ENCODE measurements around the gene CPTP. TPM values are rescaled to one million over a fixed set of nuclear protein-coding genes. Genes with fewer than 3 reads are reported as not detected.

Gene CPTP
- total RNA-seq = 23.2 and 28.3 TPM in 2 replicates

DNA sequence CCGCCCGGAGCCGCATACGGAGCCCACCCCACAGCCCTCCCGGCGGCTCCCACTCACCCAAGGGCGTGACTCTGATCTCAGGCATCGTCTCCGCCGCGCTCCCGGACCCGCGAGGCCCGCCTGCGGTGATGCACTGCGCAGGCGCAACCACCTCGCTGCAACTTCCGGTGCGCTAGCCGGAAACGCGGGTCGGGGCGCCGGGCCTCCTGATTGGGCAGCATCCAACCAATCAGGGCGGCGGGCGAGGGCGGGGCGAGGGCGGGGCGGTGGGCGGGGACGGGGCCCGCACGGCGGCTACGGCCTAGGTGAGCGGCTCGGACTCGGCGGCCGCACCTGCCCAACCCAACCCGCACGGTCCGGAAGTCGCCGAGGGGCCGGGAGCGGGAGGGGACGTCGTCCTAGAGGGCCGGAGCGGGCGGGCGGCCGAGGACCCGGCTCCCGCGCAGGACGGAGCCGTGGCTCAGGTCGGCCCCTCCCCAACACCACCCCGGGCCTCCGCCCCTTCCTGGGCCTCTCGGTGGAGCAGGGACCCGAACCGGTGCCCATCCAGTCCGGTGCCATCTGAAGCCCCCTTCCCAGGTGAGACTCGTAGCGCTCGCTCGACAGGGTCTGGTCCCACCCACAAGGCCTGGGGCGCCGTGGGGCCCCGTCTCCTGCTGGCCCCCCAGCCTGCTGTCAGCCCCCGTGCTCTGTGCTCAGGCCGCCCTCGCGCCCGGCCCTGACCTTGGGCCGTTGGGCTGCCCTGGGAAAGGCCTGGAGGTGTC is at the start of gene CPTP, which contains the start of gene INTS11:
CPTP (plus strand) TSS at position 279 of the 764 bp plus-strand sequence. CDS start 2,109 bp downstream, outside the sequence.
INTS11 (minus strand) TSS at position 137 of the 764 bp plus-strand sequence; CDS start at position 85, 52 bp downstream.

DNA sequence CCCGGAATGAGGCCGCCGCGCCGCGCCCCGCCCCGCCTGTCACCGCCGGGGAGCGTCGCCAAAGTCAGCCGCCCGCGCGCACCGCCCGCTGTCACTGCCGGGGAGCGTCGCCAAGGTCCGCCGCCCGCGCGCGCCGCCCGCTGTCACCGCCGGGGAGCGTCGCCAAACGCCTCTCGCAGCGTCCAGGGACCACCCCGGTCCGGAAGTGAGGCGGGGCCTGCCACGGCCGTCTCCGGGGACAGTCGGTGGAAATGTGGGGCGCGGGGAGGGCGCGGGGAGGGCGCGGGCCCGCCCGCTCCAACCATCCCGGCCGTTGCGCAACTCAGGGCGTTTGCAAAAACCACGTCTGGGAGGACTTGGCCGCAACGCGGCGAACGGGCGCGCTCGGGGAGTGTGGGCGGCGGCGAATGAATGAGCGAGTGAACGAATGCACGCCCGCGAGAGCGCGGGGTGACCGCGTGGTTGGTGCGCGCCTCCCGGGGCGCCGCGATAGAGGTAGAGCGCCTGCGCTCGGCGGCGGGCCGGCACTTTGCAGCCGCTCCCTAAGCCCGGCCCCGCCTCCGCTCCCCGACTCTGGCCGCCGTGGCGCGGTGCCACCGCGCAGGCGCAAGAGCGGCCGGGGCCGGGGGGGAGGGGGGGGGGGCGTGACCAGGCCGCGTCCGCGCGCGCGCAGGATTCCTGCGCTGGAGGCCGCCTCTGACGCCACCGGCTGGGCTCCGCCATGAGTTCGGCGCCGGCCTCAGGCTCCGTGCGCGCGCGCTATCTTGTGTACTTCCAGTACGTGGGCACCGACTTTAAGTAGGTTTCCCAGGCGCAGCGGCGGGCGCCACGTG is 16.5 kb upstream of the CPTP start, which contains the start of the genes ACAP3 and PUSL1:
ACAP3 (minus strand) TSS at position 8 of the 833 bp plus-strand sequence. CDS start 115 bp downstream, outside the sequence.
PUSL1 (plus strand) TSS at position 675 of the 833 bp plus-strand sequence; CDS start at position 722, 47 bp downstream.

GRCh38 chr1:1331068-1331965 is 6.7 kb downstream of the CPTP start, which contains the start of gene TAS1R3:
Gene TAS1R3 (plus strand): TSS chr1:1331280. CDS start chr1:1331346, 66 bp downstream.

DNA sequence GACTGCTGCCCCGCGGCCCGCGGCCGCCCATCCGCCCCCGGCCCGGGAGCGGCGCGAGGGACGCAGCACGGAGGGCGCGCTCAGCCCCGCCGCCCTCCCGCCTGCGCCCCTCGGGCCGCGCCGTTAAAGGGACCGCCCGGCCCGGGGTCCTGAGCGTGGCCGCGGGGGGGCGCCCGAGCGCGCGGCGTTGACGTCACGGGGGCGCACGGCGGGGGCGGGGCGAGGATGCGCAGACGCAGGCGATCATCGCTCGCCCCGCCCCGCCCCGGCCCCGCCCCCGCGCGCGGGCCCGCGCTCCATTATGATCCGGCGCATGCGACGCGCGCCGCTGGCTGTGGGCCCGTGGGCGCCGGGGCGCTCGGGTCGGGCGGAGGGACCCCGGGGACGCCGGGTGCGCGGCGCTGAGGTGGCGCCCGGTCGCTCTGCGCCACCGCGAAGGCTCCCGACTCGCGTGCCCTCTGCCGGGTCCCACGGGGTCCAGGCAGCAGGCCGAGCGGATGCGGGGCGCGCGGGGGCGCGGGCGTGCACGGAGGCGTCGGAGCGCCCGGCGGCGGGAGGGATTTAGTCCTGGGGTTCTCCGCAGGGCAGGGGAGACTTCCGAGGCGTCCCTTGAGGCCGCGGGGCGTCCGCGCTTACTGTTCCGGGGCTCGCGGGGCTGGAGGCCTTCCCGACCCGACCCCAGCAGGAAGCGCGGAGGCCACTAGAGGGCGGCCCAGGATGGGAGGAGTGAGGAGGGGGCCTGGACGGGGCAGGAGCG is 24.8 kb downstream of the CPTP start, which contains the start of gene DVL1:
DVL1 (minus strand) TSS at position 163 of the 757 bp plus-strand sequence. CDS start 353 bp downstream, outside the sequence.

GRCh38 chr1:1358433-1359271 is 34.0 kb downstream of the CPTP start, which contains the start of gene MXRA8:
Gene MXRA8 (minus strand): TSS chr1:1358555. CDS start chr1:1358504, 51 bp downstream.

DNA sequence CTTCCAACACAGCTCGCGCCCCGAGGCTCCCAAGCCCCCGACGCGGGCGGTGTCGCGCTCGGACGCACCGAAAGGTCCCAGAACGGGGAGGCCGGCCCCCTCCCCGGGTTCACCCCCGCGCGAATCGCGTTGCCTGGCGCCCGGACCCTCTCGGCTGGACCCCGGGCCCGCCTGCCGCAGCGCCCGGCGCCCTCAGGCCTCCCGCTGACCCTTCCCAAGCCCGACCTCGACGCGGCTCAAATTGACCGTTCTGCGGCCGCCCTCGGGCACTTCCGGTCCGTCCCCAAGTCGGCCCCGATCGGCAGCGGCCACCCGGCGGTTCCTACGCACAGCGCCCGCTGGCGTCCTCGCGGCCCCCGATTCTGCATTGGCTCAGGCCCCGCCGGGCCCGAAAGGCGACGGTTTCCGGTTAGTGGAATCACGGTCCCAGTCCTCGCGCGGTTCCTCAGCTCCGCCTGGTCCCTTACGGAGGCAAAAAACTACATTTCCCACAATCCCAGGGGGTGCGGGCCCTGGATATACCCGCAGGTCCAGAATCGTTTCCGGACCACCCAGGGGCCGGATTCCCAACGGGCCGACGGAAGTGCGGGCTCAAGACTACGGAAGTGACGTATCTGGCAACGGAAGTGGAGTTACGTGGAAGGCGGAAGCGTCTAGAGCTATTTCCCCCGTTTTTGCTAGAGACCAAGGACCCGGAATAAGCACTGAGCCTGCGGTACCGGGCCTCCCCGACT is 50.5 kb downstream of the CPTP start, which contains the start of gene AURKAIP1:
AURKAIP1 (minus strand) TSS at position 279 of the 734 bp plus-strand sequence. CDS start 451 bp downstream, outside the sequence.

Small RNAs within 50 kb of the gene (small RNA-seq; reads per million reads assigned to genes)
- not detected for gene MIR6726

Other genes starting within 250 kb of the CPTP start
- gene C1orf159, start 208.7 kb upstream of the CPTP start, total RNA-seq = 11.8 and 16.3 TPM in 2 replicates
- gene TTLL10, start 150.9 kb upstream of the CPTP start, total RNA-seq = not detected in 2 replicates
- gene TNFRSF18, start 118.2 kb upstream of the CPTP start, total RNA-seq = not detected in 2 replicates
- gene TNFRSF4, start 110.6 kb upstream of the CPTP start, total RNA-seq = not detected in 2 replicates
- gene SDF4, start 92.8 kb upstream of the CPTP start, total RNA-seq = 117 and 120 TPM in 2 replicates
- 21.4 and 25.5 TPM in 2 replicates for gene B3GALT6, start 92.6 kb upstream of the CPTP start, total RNA-seq
- gene C1QTNF12, start 78.1 kb upstream of the CPTP start, total RNA-seq = 0.79 and 1.7 TPM in 2 replicates
- gene UBE2J2, start 50.9 kb upstream of the CPTP start, total RNA-seq = 35.6 and 36.9 TPM in 2 replicates
- gene SCNN1D, start 44.4 kb upstream of the CPTP start, total RNA-seq = 0.79 and 1.8 TPM in 2 replicates
- 75.7 and 101 TPM in 2 replicates for gene ACAP3, start 16.9 kb upstream of the CPTP start, total RNA-seq
- 42.4 and 62.1 TPM in 2 replicates for gene PUSL1, start 16.2 kb upstream of the CPTP start, total RNA-seq
- 79.4 and 79.7 TPM in 2 replicates for gene INTS11, start 142 bp upstream of the CPTP start, total RNA-seq
- gene TAS1R3, start 6.5 kb downstream of the CPTP start, total RNA-seq = 0.11 and 0.39 TPM in 2 replicates
- 111 and 118 TPM in 2 replicates for gene DVL1, start 24.6 kb downstream of the CPTP start, total RNA-seq
- 461 and 718 TPM in 2 replicates for gene MXRA8, start 33.8 kb downstream of the CPTP start, total RNA-seq
- gene AURKAIP1, start 50.4 kb downstream of the CPTP start, total RNA-seq = 75.4 and 118 TPM in 2 replicates
- 102 and 177 TPM in 2 replicates for gene CCNL2, start 74.5 kb downstream of the CPTP start, total RNA-seq
- gene MRPL20, start 82.5 kb downstream of the CPTP start, total RNA-seq = 69.1 and 77.3 TPM in 2 replicates
- gene ANKRD65, start 96.5 kb downstream of the CPTP start, total RNA-seq = 1.6 and 2.7 TPM in 2 replicates
- gene VWA1, start 110.9 kb downstream of the CPTP start, total RNA-seq = 46.0 and 64.8 TPM in 2 replicates
- 3.5 TPM in 2 replicates for gene ATAD3C, start 124.9 kb downstream of the CPTP start, total RNA-seq
- gene ATAD3B, start 147.0 kb downstream of the CPTP start, total RNA-seq = 18.5 and 24.0 TPM in 2 replicates
- 14.5 and 29.3 TPM in 2 replicates for gene ATAD3A, start 187.4 kb downstream of the CPTP start, total RNA-seq
- 2.1 and 3.9 TPM in 2 replicates for gene TMEM240, start 215.8 kb downstream of the CPTP start, total RNA-seq